Measurements from ENCODE around the gene CNTNAP2. TPM values are rescaled to one million over a fixed set of nuclear protein-coding genes. Genes with fewer than 3 reads are reported as not detected.

Gene CNTNAP2
- total and polyA plus RNA-seq, 2 donors (not counting 1 experiment from before 2014, with no cell fraction given), result not detected

DNA sequence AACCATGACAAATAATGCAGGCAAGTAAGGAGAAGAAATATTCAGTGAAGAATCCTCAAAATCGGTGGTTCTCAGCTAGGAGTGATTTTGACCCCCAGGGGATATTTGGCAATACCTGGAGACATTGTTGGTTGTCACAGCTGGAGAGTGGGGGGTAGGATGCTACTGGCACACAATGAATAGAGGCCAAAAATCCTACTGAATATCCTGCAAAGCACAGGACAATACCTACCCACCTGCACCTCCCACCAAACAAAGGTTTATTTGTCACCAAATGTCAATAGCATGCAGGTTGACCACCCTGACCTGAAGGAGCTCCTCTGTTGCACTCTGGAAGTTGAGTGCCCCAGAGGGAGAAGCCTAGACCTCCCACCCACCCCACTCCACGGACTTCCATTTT, 1028.6 kb downstream of the CNTNAP2 start:
- Histone ChIP-seq H3K9ac (ENCODE audit: insufficient read depth, low read length) (no peak overlapping the region), H3K79me2 (ENCODE audit: control insufficient read depth, insufficient read depth, low read length) (no peaks in the 10 kb centered on the region), H3K36me3 (ENCODE audit: control insufficient read depth, insufficient read depth, low read length) (no peaks in the 10 kb centered on the region), H3K9me3 (ENCODE audit: control insufficient read depth, insufficient read depth, low read depth, low read length) (no peaks in the 10 kb centered on the region), H3K4me2 (ENCODE audit: extremely low read depth, insufficient read depth, low read length) (no peak overlapping the region), H3K27me3 (ENCODE audit: control insufficient read depth, insufficient read depth, low read length) (no peaks in the 10 kb centered on the region), H3K4me3 (replicated peaks in 1 of 4; ENCODE audit: control extremely low read depth in 1 of 4, insufficient read depth in 1 of 4, low read depth in 3 of 4, low read length in 4 of 4) (no peak overlapping the region), H3K27ac (ENCODE audit: insufficient read depth, low read length) (no peak overlapping the region), H4K20me1 (ENCODE audit: control insufficient read depth, extremely low read depth, insufficient read depth, low read length) (no peaks in the 10 kb centered on the region), H2AFZ (ENCODE audit: low read length) (no peak overlapping the region), H3K4me1 (ENCODE audit: control insufficient read depth, extremely low read depth, insufficient read depth, low read length) (no peaks in the 10 kb centered on the region)
- DNase-seq (ENCODE audit: low read depth in 2 of 2), result no peak
- no peak for TF ChIP-seq EZH2 (IDR thresholded peaks at IDR 0.05; ENCODE audit: low read length, missing control alignments)
- TF ChIP-seq, protein P1, sequence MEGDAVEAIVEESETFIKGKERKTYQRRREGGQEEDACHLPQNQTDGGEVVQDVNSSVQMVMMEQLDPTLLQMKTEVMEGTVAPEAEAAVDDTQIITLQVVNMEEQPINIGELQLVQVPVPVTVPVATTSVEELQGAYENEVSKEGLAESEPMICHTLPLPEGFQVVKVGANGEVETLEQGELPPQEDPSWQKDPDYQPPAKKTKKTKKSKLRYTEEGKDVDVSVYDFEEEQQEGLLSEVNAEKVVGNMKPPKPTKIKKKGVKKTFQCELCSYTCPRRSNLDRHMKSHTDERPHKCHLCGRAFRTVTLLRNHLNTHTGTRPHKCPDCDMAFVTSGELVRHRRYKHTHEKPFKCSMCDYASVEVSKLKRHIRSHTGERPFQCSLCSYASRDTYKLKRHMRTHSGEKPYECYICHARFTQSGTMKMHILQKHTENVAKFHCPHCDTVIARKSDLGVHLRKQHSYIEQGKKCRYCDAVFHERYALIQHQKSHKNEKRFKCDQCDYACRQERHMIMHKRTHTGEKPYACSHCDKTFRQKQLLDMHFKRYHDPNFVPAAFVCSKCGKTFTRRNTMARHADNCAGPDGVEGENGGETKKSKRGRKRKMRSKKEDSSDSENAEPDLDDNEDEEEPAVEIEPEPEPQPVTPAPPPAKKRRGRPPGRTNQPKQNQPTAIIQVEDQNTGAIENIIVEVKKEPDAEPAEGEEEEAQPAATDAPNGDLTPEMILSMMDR (conservative IDR thresholded peaks at IDR 0.05 in 1 of 2, IDR thresholded peaks at IDR 0.05 in 1 of 2; ENCODE audit: low read depth in 1 of 2, low read length in 2 of 2), result no peak

DNA sequence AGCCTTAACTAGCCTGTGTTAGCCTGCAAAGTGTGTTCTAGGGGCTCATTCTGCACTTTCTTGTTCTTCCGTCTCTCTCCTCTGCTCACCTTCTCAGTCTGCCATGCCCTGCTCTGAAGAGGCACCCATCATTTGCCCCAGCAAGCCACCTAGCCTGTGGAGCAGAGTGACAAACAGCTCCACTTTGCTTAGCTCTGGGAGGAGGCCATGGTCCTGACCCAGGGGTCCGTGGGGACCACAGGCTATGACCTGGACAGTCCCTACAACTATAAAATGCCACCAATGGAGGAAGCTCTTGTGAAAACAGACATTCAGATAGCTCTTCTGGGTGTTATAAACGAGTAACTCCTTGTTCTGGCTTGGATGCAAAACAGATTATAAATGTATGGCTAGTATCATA, 1029.6 kb downstream of the CNTNAP2 start:
- Histone ChIP-seq H3K9me3 (ENCODE audit: control insufficient read depth, insufficient read depth, low read depth, low read length) (no peaks in the 10 kb centered on the region), H3K27me3 (ENCODE audit: control insufficient read depth, insufficient read depth, low read length) (no peaks in the 10 kb centered on the region), H4K20me1 (ENCODE audit: control insufficient read depth, extremely low read depth, insufficient read depth, low read length) (no peaks in the 10 kb centered on the region), H3K4me1 (ENCODE audit: control insufficient read depth, extremely low read depth, insufficient read depth, low read length) (no peaks in the 10 kb centered on the region), H3K4me3 (replicated peaks in 1 of 4; ENCODE audit: control extremely low read depth in 1 of 4, insufficient read depth in 1 of 4, low read depth in 3 of 4, low read length in 4 of 4) (no peak overlapping the region), H3K79me2 (ENCODE audit: control insufficient read depth, insufficient read depth, low read length) (no peaks in the 10 kb centered on the region), H3K4me2 (ENCODE audit: extremely low read depth, insufficient read depth, low read length) (no peak overlapping the region), H3K27ac (ENCODE audit: insufficient read depth, low read length) (no peak overlapping the region), H3K36me3 (ENCODE audit: control insufficient read depth, insufficient read depth, low read length) (no peaks in the 10 kb centered on the region), H2AFZ (ENCODE audit: low read length) (no peak overlapping the region), H3K9ac (ENCODE audit: insufficient read depth, low read length) (no peak overlapping the region)
- TF ChIP-seq, protein P1 (conservative IDR thresholded peaks at IDR 0.05 in 1 of 2, IDR thresholded peaks at IDR 0.05 in 1 of 2; ENCODE audit: low read depth in 1 of 2, low read length in 2 of 2), result no peak
- TF ChIP-seq EZH2 (IDR thresholded peaks at IDR 0.05; ENCODE audit: low read length, missing control alignments), result no peak
- DNase-seq (ENCODE audit: low read depth in 2 of 2), result no peak

DNA sequence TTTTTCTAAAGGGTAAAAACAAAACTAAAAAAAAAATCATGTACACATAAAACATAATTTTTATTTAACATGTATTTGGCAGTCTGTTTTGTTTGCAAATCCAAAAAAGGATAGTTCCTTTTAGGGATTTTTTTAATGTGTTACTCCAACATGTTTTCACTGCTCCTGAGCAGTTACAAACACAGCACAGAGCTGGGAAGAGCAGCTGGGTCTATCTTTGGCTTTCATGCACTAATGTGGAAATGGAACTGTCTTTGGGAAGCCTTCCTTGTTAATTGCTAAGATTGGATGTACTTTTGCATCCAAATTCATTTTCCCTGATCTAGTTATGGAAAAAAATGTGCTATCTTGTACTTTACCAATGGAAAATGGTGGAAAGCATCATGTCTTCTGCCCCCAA, 1035.1 kb downstream of the CNTNAP2 start:
- Histone ChIP-seq H3K36me3 (ENCODE audit: control insufficient read depth, insufficient read depth, low read length) (no peaks in the 10 kb centered on the region), H3K4me1 (ENCODE audit: control insufficient read depth, extremely low read depth, insufficient read depth, low read length) (no peaks in the 10 kb centered on the region), H3K9ac (ENCODE audit: insufficient read depth, low read length) (no peak overlapping the region), H2AFZ (ENCODE audit: low read length) (no peak overlapping the region), H3K27me3 (ENCODE audit: control insufficient read depth, insufficient read depth, low read length) (no peaks in the 10 kb centered on the region), H3K79me2 (ENCODE audit: control insufficient read depth, insufficient read depth, low read length) (no peaks in the 10 kb centered on the region), H3K4me2 (ENCODE audit: extremely low read depth, insufficient read depth, low read length) (no peak overlapping the region), H3K9me3 (ENCODE audit: control insufficient read depth, insufficient read depth, low read depth, low read length) (no peaks in the 10 kb centered on the region), H4K20me1 (ENCODE audit: control insufficient read depth, extremely low read depth, insufficient read depth, low read length) (no peaks in the 10 kb centered on the region), H3K27ac (ENCODE audit: insufficient read depth, low read length) (no peak overlapping the region), H3K4me3 (replicated peaks in 1 of 4; ENCODE audit: control extremely low read depth in 1 of 4, insufficient read depth in 1 of 4, low read depth in 3 of 4, low read length in 4 of 4) (no peak overlapping the region)
- TF ChIP-seq, protein P1 (conservative IDR thresholded peaks at IDR 0.05 in 1 of 2, IDR thresholded peaks at IDR 0.05 in 1 of 2; ENCODE audit: low read depth in 1 of 2, low read length in 2 of 2), result no peak
- TF ChIP-seq EZH2 (IDR thresholded peaks at IDR 0.05; ENCODE audit: low read length, missing control alignments), result no peak
- no peak for DNase-seq (ENCODE audit: low read depth in 2 of 2)

All from fibroblast of lung (primary cell).